ENCODE data around the gene FZD4.

The FZD4 gene

GRCh38 chr11:86988351-86988881 lies 33.2 kb upstream of the FZD4 start:
- TF ChIP-seq TAF1 (IDR thresholded peaks at IDR 0.05; ENCODE audit: borderline replicate concordance, insufficient read depth, low read length) (no peak), POLR2AphosphoS5 (IDR thresholded peaks at IDR 0.05; ENCODE audit: low read depth, low read length) (no peak), FOXP2 (optimal IDR thresholded peaks at IDR 0.05; ENCODE audit: borderline replicate concordance, extremely low read depth, extremely low read length, insufficient read depth) (no peak), SIN3A (IDR thresholded peaks at IDR 0.05; ENCODE audit: borderline replicate concordance, insufficient read depth, low read length) (no peak)

GRCh38 chr11:86987679-86988078 lies 32.5 kb upstream of the FZD4 start:
- TF ChIP-seq POLR2AphosphoS5 (IDR thresholded peaks at IDR 0.05; ENCODE audit: low read depth, low read length) = no peak
- no peak for TF ChIP-seq SIN3A (IDR thresholded peaks at IDR 0.05; ENCODE audit: borderline replicate concordance, insufficient read depth, low read length)
- no peak for TF ChIP-seq FOXP2 (optimal IDR thresholded peaks at IDR 0.05; ENCODE audit: borderline replicate concordance, extremely low read depth, extremely low read length, insufficient read depth)
- TF ChIP-seq REST (IDR thresholded peaks at IDR 0.05; ENCODE audit: insufficient read depth in 1 of 2, low read depth in 2 of 2, low read length in 2 of 2) = no peak
- TF ChIP-seq TAF1 (IDR thresholded peaks at IDR 0.05; ENCODE audit: borderline replicate concordance, insufficient read depth, low read length) = no peak

- TF ChIP-seq SIN3A (IDR thresholded peaks at IDR 0.05; ENCODE audit: borderline replicate concordance, insufficient read depth, low read length) = no peak
- TF ChIP-seq FOXP2 (optimal IDR thresholded peaks at IDR 0.05; ENCODE audit: borderline replicate concordance, extremely low read depth, extremely low read length, insufficient read depth) = no peak
- TF ChIP-seq REST (IDR thresholded peaks at IDR 0.05; ENCODE audit: insufficient read depth in 1 of 2, low read depth in 2 of 2, low read length in 2 of 2) = no peak
- no peak for TF ChIP-seq POLR2AphosphoS5 (IDR thresholded peaks at IDR 0.05; ENCODE audit: low read depth, low read length)
- TF ChIP-seq TAF1 (IDR thresholded peaks at IDR 0.05; ENCODE audit: borderline replicate concordance, insufficient read depth, low read length) = no peak
Observed at GRCh38 chr11:86984701-86985100, 29.5 kb upstream of the FZD4 start.

GRCh38 chr11:86983021-86983488 lies 27.9 kb upstream of the FZD4 start:
- TF ChIP-seq POLR2AphosphoS5 (IDR thresholded peaks at IDR 0.05; ENCODE audit: low read depth, low read length) (no peak), TAF1 (IDR thresholded peaks at IDR 0.05; ENCODE audit: borderline replicate concordance, insufficient read depth, low read length) (no peak), FOXP2 (optimal IDR thresholded peaks at IDR 0.05; ENCODE audit: borderline replicate concordance, extremely low read depth, extremely low read length, insufficient read depth) (no peak), REST (IDR thresholded peaks at IDR 0.05; ENCODE audit: insufficient read depth in 1 of 2, low read depth in 2 of 2, low read length in 2 of 2) (no peak), SIN3A (IDR thresholded peaks at IDR 0.05; ENCODE audit: borderline replicate concordance, insufficient read depth, low read length) (no peak)

GRCh38 chr11:86981777-86982540 lies 26.8 kb upstream of the FZD4 start:
- TF ChIP-seq SIN3A (IDR thresholded peaks at IDR 0.05; ENCODE audit: borderline replicate concordance, insufficient read depth, low read length) (no peak), FOXP2 (optimal IDR thresholded peaks at IDR 0.05; ENCODE audit: borderline replicate concordance, extremely low read depth, extremely low read length, insufficient read depth) (no peak), REST (IDR thresholded peaks at IDR 0.05; ENCODE audit: insufficient read depth in 1 of 2, low read depth in 2 of 2, low read length in 2 of 2) (no peak), TAF1 (IDR thresholded peaks at IDR 0.05; ENCODE audit: borderline replicate concordance, insufficient read depth, low read length) (no peak), POLR2AphosphoS5 (IDR thresholded peaks at IDR 0.05; ENCODE audit: low read depth, low read length) (no peak)
